HepG2 (cell line): Measurements from ENCODE around the gene HSCB. TPM values are rescaled to one million over a fixed set of nuclear protein-coding genes. Genes with fewer than 3 reads are reported as not detected.

Experiments
- ATAC-seq: fragments of 200-7000 bp; cut with Tn5 transposase; 3 replicates; pipeline ENCODE4 v1.9.1; 2020; ENCODE audit warnings: mild to moderate bottlenecking, moderate library complexity
- BruUV-seq: library from RNA; stranded (reverse); fragments of 400-500 nt; replicated peaks from 2 replicates; lab custom pipeline; 2021; lab: Mats Ljungman, UMichigan
- CTCF ChIA-PET: fragments of 300-600 bp; formaldehyde crosslinking; extraction: SDS; loops from one replicate; lab custom pipeline; 2021; ENCODE audit warnings: low total read pairs, inconsistent platforms, low intra/inter-chr PET ratio; lab: Yijun Ruan, JAX
- POLR2A ChIA-PET: fragments of 350-600 bp; sonication (Branson Sonifier 250); formaldehyde crosslinking; loops from one replicate; lab custom pipeline; 2020; ENCODE audit warnings: antibody characterized with exemption, inconsistent platforms; lab: Yijun Ruan, JAX
- DNase-seq: peaks from one replicate; pipeline ENCODE4 v3.0.0-alpha.2; 2015; ENCODE audit warnings: low spot score
- FAIRE-seq: peaks from 3 replicates; lab custom pipeline; 2011; peaks lifted over from hg19 to GRCh38; lab: Jason Lieb, UNC
- H2AFZ ChIP-seq: one replicate; pipeline ENCODE4 v1.6.1; 2011; ENCODE audit warnings: low read length, inconsistent platforms
- H3K27ac ChIP-seq: fragments of 300-600 bp; 3 replicates; pipeline ENCODE4 v1.8.0; 2011; ENCODE audit warnings: mixed run types, mild to moderate bottlenecking, mixed read lengths, low read length, inconsistent platforms; ENCODE audit not compliant: insufficient read depth; ENCODE audit errors: extremely low read length
- H3K27me3 ChIP-seq, 2 experiments: fragments of 200-600 bp in 1 of 2; 2 replicates in 1 of 2; 3 replicates in 1 of 2; pipeline versions ENCODE4 v1.6.0 to v1.8.0; 2011; ENCODE audit warnings: low read length in 2 of 2, mild to moderate bottlenecking in 2 of 2, moderate library complexity in 2 of 2, inconsistent platforms in 1 of 2; ENCODE audit not compliant: insufficient read depth in 2 of 2, control insufficient read depth in 1 of 2
- H3K36me3 ChIP-seq, 2 experiments: fragments of 200-600 bp in 1 of 2; replicated peaks in 1 of 2; 2 replicates in 1 of 2; 3 replicates in 1 of 2; pipeline versions ENCODE4 v1.5.1 to v1.8.0; 2011; ENCODE audit warnings: low read length in 2 of 2, inconsistent platforms in 1 of 2; ENCODE audit not compliant: insufficient read depth in 2 of 2, control insufficient read depth in 1 of 2
- H3K4me1 ChIP-seq: 2 replicates; pipeline ENCODE4 v1.5.1; 2012; ENCODE audit warnings: low read length, inconsistent platforms; ENCODE audit not compliant: insufficient read depth
- H3K4me2 ChIP-seq: 2 replicates; pipeline ENCODE4 v1.6.0; 2011; ENCODE audit warnings: low read depth, low read length, inconsistent platforms
- H3K4me3 ChIP-seq, 3 experiments: fragments of 200-600 bp in 1 of 3; sonication (generic), shearing (Covaris generic) in 1 of 3; replicated peaks in 1 of 3; 2 replicates each; pipeline ENCODE4 v1.5.1; 2011 to 2016; ENCODE audit warnings: low read length in 3 of 3, inconsistent platforms in 2 of 3, low read depth in 2 of 3, mild to moderate bottlenecking in 2 of 3, control low read depth in 1 of 3, mixed read lengths in 1 of 3; ENCODE audit not compliant: insufficient read depth in 1 of 3
- H3K79me2 ChIP-seq: one replicate; pipeline ENCODE4 v1.6.1; 2011; ENCODE audit warnings: low read length, inconsistent platforms; ENCODE audit not compliant: insufficient read depth
- H3K9ac ChIP-seq: 2 replicates; pipeline ENCODE4 v1.6.0; 2011; ENCODE audit warnings: mild to moderate bottlenecking, low read depth, low read length, inconsistent platforms; ENCODE audit not compliant: insufficient read depth
- H3K9me3 ChIP-seq: 2 replicates; pipeline ENCODE4 v1.5.1; 2012; ENCODE audit warnings: mild to moderate bottlenecking, low read length
- H4K20me1 ChIP-seq: 2 replicates; pipeline ENCODE4 v1.6.0; 2011; ENCODE audit warnings: inconsistent platforms, mild to moderate bottlenecking, low read length, moderate library complexity; ENCODE audit not compliant: insufficient read depth
- BCL6 ChIP-seq: IDR thresholded peaks from 2 replicates; pipeline ENCODE4 v1.6.1; 2016; ENCODE audit warnings: missing genetic modification reagents, missing compliant biosample characterization
- CENPX ChIP-seq: sonication (generic); formaldehyde crosslinking; IDR thresholded peaks from 2 replicates; pipeline ENCODE4 v1.9.0; 2021; ENCODE audit warnings: mild to moderate bottlenecking, missing genetic modification reagents, moderate library complexity
- PLSCR1 ChIP-seq: sonication (generic); formaldehyde crosslinking; IDR thresholded peaks from 2 replicates; pipeline ENCODE4 v1.5.0; 2020; ENCODE audit warnings: missing genetic modification reagents, mild to moderate bottlenecking, borderline replicate concordance
- PRMT3 ChIP-seq: sonication (generic); formaldehyde crosslinking; IDR thresholded peaks from 2 replicates; pipeline ENCODE4 v1.8.1; 2022; ENCODE audit warnings: low read depth, mild to moderate bottlenecking, moderate library complexity, missing genetic modification reagents, borderline replicate concordance
- RCOR2 ChIP-seq: IDR thresholded peaks from 2 replicates; pipeline ENCODE4 v1.6.1; 2016; ENCODE audit warnings: missing biosample characterization, missing genetic modification reagents
- TBX3 ChIP-seq: fragments of 450-650 bp; IDR thresholded peaks from 2 replicates; pipeline ENCODE4 v1.6.1; 2017; ENCODE audit warnings: antibody characterized with exemption, mild to moderate bottlenecking, inconsistent platforms, borderline replicate concordance
- ZBTB26 ChIP-seq: IDR thresholded peaks from 2 replicates; pipeline ENCODE4 v1.6.1; 2016; ENCODE audit warnings: missing compliant biosample characterization, missing genetic modification reagents, borderline replicate concordance
- ZNF121 ChIP-seq: sonication (generic); formaldehyde crosslinking; IDR thresholded peaks from 2 replicates; pipeline ENCODE4 v1.5.0; 2020; ENCODE audit warnings: mild to moderate bottlenecking, missing genetic modification reagents
- ZNF224 ChIP-seq: sonication (generic); formaldehyde crosslinking; IDR thresholded peaks from 2 replicates; pipeline ENCODE4 v1.5.0; 2020; ENCODE audit warnings: mild to moderate bottlenecking, missing genetic modification reagents
- ZNF33B ChIP-seq: sonication (generic); formaldehyde crosslinking; IDR thresholded peaks from 2 replicates; pipeline ENCODE4 v1.5.1; 2020; ENCODE audit warnings: mild to moderate bottlenecking, missing genetic modification reagents
- ZNF614 ChIP-seq: IDR thresholded peaks from 2 replicates; pipeline ENCODE4 v1.6.1; 2018; ENCODE audit warnings: missing biosample characterization, missing genetic modification reagents, inconsistent platforms, borderline replicate concordance
- WGBS: methylation state at CpG from one replicate; pipeline ENCODE4 v1.1.6; 2017; ENCODE audit warnings: low lambda C conversion rate; 5-methylcytosine and 5-hydroxymethylcytosine counted together
- in situ Hi-C: cut with HindIII; loops from 2 replicates; pipeline ENCODE4 v1.10.0; 2017; ENCODE audit warnings: low pct_unique_long_range_greater_than_20kb; ENCODE audit not compliant: extremely low pct_ligation_motif_present
- intact Hi-C: fragments of 100-400 bp; cut with micrococcal nuclease; formaldehyde crosslinking; loops from one replicate; pipeline ENCODE4 v1.10.0; 2022; ENCODE audit not compliant: unreplicated experiment
- polyA plus RNA-seq, 8 experiments: library from polyadenylated mRNA; depleted of rRNA in 3 of 8; stranded (reverse) in 7 of 8; unstranded in 1 of 8; fragments of >200 nt; fragmentation: Illumina TruSeq in 4 of 8; extraction: Trizol in 4 of 8; gene quantifications; 2 replicates each; pipeline versions ENCODE4 v1.2.1 to v1.2.3, GENCODE V29; 2011 to 2016; ENCODE audit warnings: low read depth in 4 of 8, missing spikeins in 1 of 8, mixed read lengths in 1 of 8; ENCODE audit not compliant: insufficient read depth in 1 of 8
- total RNA-seq, 5 experiments: library from RNA; depleted of rRNA; stranded (reverse); fragments of >200 nt; fragmentation: Illumina TruSeq; extraction: Trizol; gene quantifications; 2 replicates each; pipeline ENCODE4 v1.2.3, GENCODE V29; 2016; ENCODE audit warnings: low read depth in 1 of 5
- TF ChIP-seq, protein P1 (sequence below): sonication (generic); formaldehyde crosslinking; conservative IDR thresholded peaks from 2 replicates; pipeline ENCODE4 v1.8.1; 2023; ENCODE audit warnings: missing genetic modification reagents

The HSCB gene
- total and polyA plus RNA-seq, 2 of the 13 experiments (the other 11 are each of a cell fraction or from before 2014, with no cell fraction given), result 15.4 to 20.9 TPM

DNA sequence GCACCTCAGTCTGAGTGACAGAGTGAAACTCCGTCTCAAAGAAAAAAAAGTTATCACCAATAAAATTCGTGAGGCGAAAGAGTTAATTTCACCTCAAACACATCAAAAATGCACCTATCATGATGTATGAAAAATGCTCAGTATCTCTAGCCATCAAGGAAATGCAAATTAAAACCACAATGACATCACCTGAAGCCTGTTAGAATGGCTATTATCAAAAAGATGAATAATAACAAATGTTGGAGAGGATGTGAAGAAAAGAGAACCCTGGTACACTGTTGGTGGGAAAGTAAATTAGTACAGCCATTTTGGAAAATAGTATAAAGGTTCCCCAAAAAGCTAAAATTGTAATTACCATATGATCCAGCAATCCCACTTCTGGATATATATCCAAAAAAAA lies 23.8 kb upstream of the HSCB start:
- Histone ChIP-seq H3K4me2 (no peak overlapping the region), H2AFZ (no peak overlapping the region), H3K79me2 (no peaks in the 10 kb centered on the region), H3K36me3 (peaks cover 4 to 16% of the 10 kb centered on the region in 2 experiments; a peak in 4 of 5 replicates), H3K4me1 (peaks cover 1% of the 10 kb centered on the region), H3K4me3 (no peak overlapping the region), H3K9me3 (no peaks in the 10 kb centered on the region), H3K27ac (no peak overlapping the region), H4K20me1 (no peaks in the 10 kb centered on the region), H3K27me3 (no peaks in the 10 kb centered on the region), H3K9ac (no peak overlapping the region)
- WGBS, result 89% methylated on average over 3 of the region's 3 CpGs
- FAIRE-seq (no peak), DNase-seq (no peak), ATAC-seq (no peak)
- TF ChIP-seq ZNF33B (CRISPR knock-in tag) (no peak), ZNF121 (CRISPR knock-in tag) (no peak), ZBTB26 (no peak), PLSCR1 (CRISPR knock-in tag) (no peak), PRMT3 (CRISPR knock-in tag) (no peak), BCL6 (no peak), CENPX (no peak), ZNF224 (CRISPR knock-in tag) (no peak), RCOR2 (no peak), TBX3 (no peak), ZNF614 (CRISPR knock-in tag) (no peak)
- TF ChIP-seq, protein P1, sequence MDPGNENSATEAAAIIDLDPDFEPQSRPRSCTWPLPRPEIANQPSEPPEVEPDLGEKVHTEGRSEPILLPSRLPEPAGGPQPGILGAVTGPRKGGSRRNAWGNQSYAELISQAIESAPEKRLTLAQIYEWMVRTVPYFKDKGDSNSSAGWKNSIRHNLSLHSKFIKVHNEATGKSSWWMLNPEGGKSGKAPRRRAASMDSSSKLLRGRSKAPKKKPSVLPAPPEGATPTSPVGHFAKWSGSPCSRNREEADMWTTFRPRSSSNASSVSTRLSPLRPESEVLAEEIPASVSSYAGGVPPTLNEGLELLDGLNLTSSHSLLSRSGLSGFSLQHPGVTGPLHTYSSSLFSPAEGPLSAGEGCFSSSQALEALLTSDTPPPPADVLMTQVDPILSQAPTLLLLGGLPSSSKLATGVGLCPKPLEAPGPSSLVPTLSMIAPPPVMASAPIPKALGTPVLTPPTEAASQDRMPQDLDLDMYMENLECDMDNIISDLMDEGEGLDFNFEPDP, result no peak
- no TSS peak for BruUV-seq
- in situ Hi-C loops, result no loop called here
- intact Hi-C loops, result no loop called here
- CTCF ChIA-PET, result no interaction called here
- POLR2A ChIA-PET, result no interaction called here
